ENCODE results near the gene MOCOS.
"Not testable (repeated sequence)": the region's sequence is repeated elsewhere in the genome, so short reads cannot be mapped to it uniquely, and the experiment has no call there.

MOCOS gene

GRCh38 chr18:36197511-36198166, 10.3 kb downstream of the MOCOS start:
- in situ Hi-C loops (cut with MboI; ENCODE audit: low sequenced_read_pairs): no loop called here

- in situ Hi-C loops (cut with MboI; ENCODE audit: low sequenced_read_pairs): no loop called here
Observed at GRCh38 chr18:36199691-36200295, 12.5 kb downstream of the MOCOS start.

- in situ Hi-C loops (cut with MboI; ENCODE audit: low sequenced_read_pairs): no loop called here
Observed at GRCh38 chr18:36200354-36200771, 13.1 kb downstream of the MOCOS start.

- in situ Hi-C loops (cut with MboI; ENCODE audit: low sequenced_read_pairs): no loop called here
Observed at GRCh38 chr18:36201765-36202164, 14.5 kb downstream of the MOCOS start.

- in situ Hi-C loops (cut with MboI; ENCODE audit: low sequenced_read_pairs): no loop called here
Observed at GRCh38 chr18:36203360-36203895, 16.1 kb downstream of the MOCOS start.

- in situ Hi-C loops (cut with MboI; ENCODE audit: low sequenced_read_pairs): no loop called here
Observed at GRCh38 chr18:36205166-36205565, 17.9 kb downstream of the MOCOS start.

- in situ Hi-C loops (cut with MboI; ENCODE audit: low sequenced_read_pairs): no loop called here
Observed at GRCh38 chr18:36207303-36207702, 20.0 kb downstream of the MOCOS start.

GRCh38 chr18:36207969-36208368, 20.7 kb downstream of the MOCOS start:
- in situ Hi-C loops (cut with MboI; ENCODE audit: low sequenced_read_pairs): not testable (repeated sequence)

GRCh38 chr18:36211612-36212065, 24.3 kb downstream of the MOCOS start:
- in situ Hi-C loops (cut with MboI; ENCODE audit: low sequenced_read_pairs): no loop called here

GRCh38 chr18:36212301-36213171, 25.2 kb downstream of the MOCOS start:
- in situ Hi-C loops (cut with MboI; ENCODE audit: low sequenced_read_pairs): no loop called here

- in situ Hi-C loops (cut with MboI; ENCODE audit: low sequenced_read_pairs): no loop called here
Observed at GRCh38 chr18:36214811-36215210, 27.5 kb downstream of the MOCOS start.

GRCh38 chr18:36215577-36215976, 28.3 kb downstream of the MOCOS start:
- in situ Hi-C loops (cut with MboI; ENCODE audit: low sequenced_read_pairs): no loop called here

GRCh38 chr18:36217348-36217747, 30.1 kb downstream of the MOCOS start:
- in situ Hi-C loops (cut with MboI; ENCODE audit: low sequenced_read_pairs): no loop called here

- in situ Hi-C loops (cut with MboI; ENCODE audit: low sequenced_read_pairs): no loop called here
Observed at GRCh38 chr18:36229188-36229587, 41.9 kb downstream of the MOCOS start.

- in situ Hi-C loops (cut with MboI; ENCODE audit: low sequenced_read_pairs): not testable (repeated sequence)
Observed at GRCh38 chr18:36240510-36240909, 53.2 kb downstream of the MOCOS start.

- in situ Hi-C loops (cut with MboI; ENCODE audit: low sequenced_read_pairs): no loop called here
Observed at GRCh38 chr18:36241831-36242230, 54.5 kb downstream of the MOCOS start.

GRCh38 chr18:36247036-36247435, 59.7 kb downstream of the MOCOS start:
- in situ Hi-C loops (cut with MboI; ENCODE audit: low sequenced_read_pairs): no loop called here

GRCh38 chr18:36249392-36249791, 62.1 kb downstream of the MOCOS start:
- in situ Hi-C loops (cut with MboI; ENCODE audit: low sequenced_read_pairs): no loop called here

GRCh38 chr18:36250827-36251226, 63.5 kb downstream of the MOCOS start:
- in situ Hi-C loops (cut with MboI; ENCODE audit: low sequenced_read_pairs): no loop called here

GRCh38 chr18:36255072-36255698, 67.9 kb downstream of the MOCOS start:
- in situ Hi-C loops (cut with MboI; ENCODE audit: low sequenced_read_pairs): no loop called here

GRCh38 chr18:36256094-36256493, 68.8 kb downstream of the MOCOS start:
- in situ Hi-C loops (cut with MboI; ENCODE audit: low sequenced_read_pairs): no loop called here

All from HL-60/S4 treated with retinoic acid at 250 ng/mL for 4 days and 3 days (cell line).